ENCODE data around the gene TIMM10. TPM values are rescaled to one million over a fixed set of nuclear protein-coding genes. Genes with fewer than 3 reads are reported as not detected.

TIMM10 gene
- total RNA-seq, 4 donors from 2014 or later, result 1.6 to 36.8 (median 34.0) TPM; not detected in 1

GRCh38 chr11:57560146-57560545 is 29.6 kb upstream of the TIMM10 start:
- Histone ChIP-seq H3K36me3 (peaks cover 0 to 16% (median 7%) of the 10 kb centered on the region in 4 donors), H3K27me3 (no peaks in the 10 kb centered on the region), H3K4me1 (peaks cover 0 to 3% (median 0%) of the 10 kb centered on the region in 4 donors), H3K9me3 (no peaks in the 10 kb centered on the region), H3K4me3 (no peak overlapping the region), H3K27ac (no peak overlapping the region)
- in situ Hi-C loops (cut with MboI; ENCODE audit: low pct_ligation_motif_present in 1 of 4, low pct_unique_long_range_greater_than_20kb in 1 of 4, low sequenced_read_pairs in 3 of 4), result loop anchor here in 2 of 4 donors (10.0 to 25.0 kb wide), 2 partner anchors 85 to 252 kb away; partner anchors contain the start of gene YPEL4 (in 1 of the 2)
- TF ChIP-seq POLR2AphosphoS5 (IDR thresholded peaks at IDR 0.05) (no peak), CTCF (IDR thresholded peaks at IDR 0.05) (no peak), POLR2A (IDR thresholded peaks at IDR 0.05) (no peak), EP300 (IDR thresholded peaks at IDR 0.05; ENCODE audit: low read depth) (no peak)
- intact Hi-C loops (cut with DNase I; ENCODE audit: low total_unique reads), result no loop called here
- no peak for DNase-seq
- WGBS, 2 donors (ENCODE audit: low coverage in 1 of 2), result 89% methylated on average over 4 of the region's 4 CpGs; no CpG with 5 or more reads in 1 of the 2 donors

- intact Hi-C loops (cut with DNase I; ENCODE audit: low total_unique reads) (no loop called here), in situ Hi-C loops (cut with MboI; ENCODE audit: low pct_ligation_motif_present in 1 of 4, low pct_unique_long_range_greater_than_20kb in 1 of 4, low sequenced_read_pairs in 3 of 4) (loop anchor here in 1 of 4 donors (25.0 kb wide), 1 partner anchor 256 kb away; no protein-coding TSS in a partner anchor)
- WGBS, 2 donors (ENCODE audit: low coverage in 1 of 2), result 89% methylated on average over 8 of the region's 8 CpGs; no CpG with 5 or more reads in 1 of the 2 donors
- no peak overlapping the region for H3K4me3 ChIP-seq
- no peaks in the 10 kb centered on the region for H3K9me3 ChIP-seq
- TF ChIP-seq POLR2AphosphoS5 (IDR thresholded peaks at IDR 0.05), result no peak
- no peak for TF ChIP-seq EP300 (IDR thresholded peaks at IDR 0.05; ENCODE audit: low read depth)
- TF ChIP-seq POLR2A (IDR thresholded peaks at IDR 0.05), result no peak
- TF ChIP-seq CTCF (IDR thresholded peaks at IDR 0.05), result no peak
- H3K4me1 ChIP-seq, result no peaks in the 10 kb centered on the region
- peaks cover 0 to 46% (median 19%) of the 10 kb centered on the region in 4 donors for H3K36me3 ChIP-seq
- no peak for DNase-seq
- H3K27me3 ChIP-seq, result no peaks in the 10 kb centered on the region
- H3K27ac ChIP-seq, result no peak overlapping the region
Observed at GRCh38 chr11:57556041-57556440, 25.5 kb upstream of the TIMM10 start.

- intact Hi-C loops (cut with DNase I; ENCODE audit: low total_unique reads), result no loop called here
Observed at GRCh38 chr11:57555393-57555792, 24.8 kb upstream of the TIMM10 start.

GRCh38 chr11:57552479-57552878 is 21.9 kb upstream of the TIMM10 start:
- WGBS, 2 donors (ENCODE audit: low coverage in 1 of 2), result 91% methylated on average over 5 of the region's 5 CpGs; no CpG with 5 or more reads in 1 of the 2 donors
- no peak overlapping the region for H3K27ac ChIP-seq

More at GRCh38 chr11:57555393-57555792, 24.8 kb upstream of the TIMM10 start:
- Histone ChIP-seq H3K9me3 (no peaks in the 10 kb centered on the region), H3K4me3 (no peak overlapping the region), H3K27me3 (no peaks in the 10 kb centered on the region), H3K4me1 (no peaks in the 10 kb centered on the region), H3K27ac (no peak overlapping the region), H3K36me3 (peaks cover 0 to 52% (median 21%) of the 10 kb centered on the region in 4 donors)
- DNase-seq, result no peak
- in situ Hi-C loops (cut with MboI; ENCODE audit: low pct_ligation_motif_present in 1 of 4, low pct_unique_long_range_greater_than_20kb in 1 of 4, low sequenced_read_pairs in 3 of 4), result loop anchor here in 1 of 4 donors (25.0 kb wide), 1 partner anchor 257 kb away; no protein-coding TSS in a partner anchor
- TF ChIP-seq CTCF (IDR thresholded peaks at IDR 0.05) (no peak), EP300 (IDR thresholded peaks at IDR 0.05; ENCODE audit: low read depth) (no peak), POLR2A (IDR thresholded peaks at IDR 0.05) (no peak), POLR2AphosphoS5 (IDR thresholded peaks at IDR 0.05) (no peak)
- WGBS, 2 donors (ENCODE audit: low coverage in 1 of 2), result 81 to 93% methylated on average over 2 of the region's 2 CpGs

More at GRCh38 chr11:57552479-57552878, 21.9 kb upstream of the TIMM10 start:
- in situ Hi-C loops (cut with MboI; ENCODE audit: low pct_ligation_motif_present in 1 of 4, low pct_unique_long_range_greater_than_20kb in 1 of 4, low sequenced_read_pairs in 3 of 4), result loop anchor here in 1 of 4 donors (25.0 kb wide), 1 partner anchor 260 kb away; no protein-coding TSS in a partner anchor
- intact Hi-C loops (cut with DNase I; ENCODE audit: low total_unique reads), result no loop called here
- DNase-seq, result no peak
- H3K9me3 ChIP-seq, result no peaks in the 10 kb centered on the region
- H3K27me3 ChIP-seq, result no peaks in the 10 kb centered on the region
- no peaks in the 10 kb centered on the region for H3K4me1 ChIP-seq
- no peak for TF ChIP-seq CTCF (IDR thresholded peaks at IDR 0.05)
- TF ChIP-seq POLR2A (IDR thresholded peaks at IDR 0.05), result no peak
- TF ChIP-seq EP300 (IDR thresholded peaks at IDR 0.05; ENCODE audit: low read depth), result no peak
- TF ChIP-seq POLR2AphosphoS5 (IDR thresholded peaks at IDR 0.05), result no peak
- peaks cover 0 to 44% (median 19%) of the 10 kb centered on the region in 4 donors for H3K36me3 ChIP-seq
- no peak overlapping the region for H3K4me3 ChIP-seq

Data from transverse colon (tissue), 4 donors.